Erythroblast (primary cell): ENCODE data around the gene ATP8B1.

ENCODE experiments used
- GATA1 ChIP-seq: IDR thresholded peaks from 2 replicates; pipeline ENCODE4 v1.6.1; 2011; ENCODE audit warnings: low read depth, mild to moderate bottlenecking, control low read depth, low read length, moderate library complexity
- POLR2A ChIP-seq: IDR thresholded peaks from 2 replicates; pipeline ENCODE4 v1.6.1; 2011; ENCODE audit warnings: mild to moderate bottlenecking, low read length

GRCh38 chr18:57747809-57748680 lies 55.1 kb downstream of the ATP8B1 start:
- TF ChIP-seq POLR2A (no peak), GATA1 (no peak)
